ENCODE data around the gene TSC1.
"Not testable (repeated sequence)": the region's sequence is repeated elsewhere in the genome, so short reads cannot be mapped to it uniquely, and the experiment has no call there.

Gene TSC1

DNA sequence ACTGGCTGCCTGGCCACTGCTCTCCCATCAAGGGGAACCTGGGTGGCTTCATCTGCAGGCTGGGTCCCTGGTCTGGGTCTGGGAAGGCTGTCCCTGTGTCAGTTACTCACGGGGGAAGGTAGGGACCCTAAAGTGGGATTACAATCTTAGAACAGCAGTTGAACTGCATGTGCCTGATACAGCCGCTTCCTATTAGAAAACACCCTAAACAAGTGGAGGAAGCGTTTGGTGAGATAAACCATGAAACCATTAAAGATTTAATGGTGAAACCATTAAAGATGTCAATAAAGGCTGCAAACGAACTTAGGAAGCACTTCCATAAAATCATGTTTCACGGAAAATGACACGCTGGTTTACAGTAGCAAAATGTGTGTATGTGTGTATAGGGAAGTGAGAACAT is 31.5 kb upstream of the TSC1 start:
- no peak for DNase-seq

GRCh38 chr9:132973713-132974112 is 29.3 kb upstream of the TSC1 start:
- no peak for DNase-seq

- no peak for DNase-seq
Observed at GRCh38 chr9:132973166-132973565, 28.8 kb upstream of the TSC1 start.

- no peak for DNase-seq
Observed at GRCh38 chr9:132970324-132971062, 26.1 kb upstream of the TSC1 start.

- no peak for DNase-seq
Observed at GRCh38 chr9:132969783-132970182, 25.4 kb upstream of the TSC1 start.

DNA sequence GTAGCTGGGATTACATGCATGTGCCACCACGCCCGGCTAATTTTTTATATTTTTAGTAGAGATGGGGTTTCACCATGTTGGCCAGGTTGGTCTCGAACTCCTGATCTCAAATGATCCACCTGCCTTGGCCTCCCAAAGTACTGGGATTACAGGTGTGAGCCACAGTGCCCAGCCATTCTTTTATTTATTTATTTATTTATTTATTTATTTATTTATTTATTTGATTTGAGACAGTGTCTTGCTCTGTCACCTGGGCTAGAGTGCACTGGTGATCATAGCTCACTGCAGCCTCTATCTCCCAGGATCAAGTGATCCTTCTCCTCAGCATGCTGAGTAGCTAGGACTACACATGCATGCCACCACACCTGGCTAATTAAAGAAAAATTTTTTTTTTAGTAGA is 23.5 kb upstream of the TSC1 start:
- not testable (repeated sequence) for DNase-seq

GRCh38 chr9:132965478-132965877 is 21.1 kb upstream of the TSC1 start:
- no peak for DNase-seq

GRCh38 chr9:132961002-132961401 is 16.6 kb upstream of the TSC1 start:
- no peak for DNase-seq

GRCh38 chr9:132957805-132958204 is 13.4 kb upstream of the TSC1 start:
- DNase-seq: no peak

DNA sequence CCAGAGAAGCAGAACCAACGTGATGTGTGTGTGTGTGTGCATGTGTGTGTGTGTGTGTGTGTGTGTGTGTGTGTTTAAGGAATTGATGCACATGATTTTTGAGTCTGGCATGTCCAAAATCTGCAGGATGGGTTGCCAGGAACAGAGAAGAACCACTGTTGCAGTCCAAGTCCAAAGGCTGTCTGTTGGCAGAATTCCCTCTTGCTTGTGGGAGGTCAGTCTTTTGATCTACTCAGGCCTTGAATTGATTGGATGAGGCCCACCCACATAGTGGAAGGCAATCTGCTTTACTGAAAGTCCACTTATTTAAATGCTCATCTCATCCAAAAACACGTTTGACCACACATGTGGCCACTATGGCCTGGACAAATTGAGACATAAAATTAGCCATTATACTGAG is 11.4 kb upstream of the TSC1 start:
- no peak for DNase-seq

DNA sequence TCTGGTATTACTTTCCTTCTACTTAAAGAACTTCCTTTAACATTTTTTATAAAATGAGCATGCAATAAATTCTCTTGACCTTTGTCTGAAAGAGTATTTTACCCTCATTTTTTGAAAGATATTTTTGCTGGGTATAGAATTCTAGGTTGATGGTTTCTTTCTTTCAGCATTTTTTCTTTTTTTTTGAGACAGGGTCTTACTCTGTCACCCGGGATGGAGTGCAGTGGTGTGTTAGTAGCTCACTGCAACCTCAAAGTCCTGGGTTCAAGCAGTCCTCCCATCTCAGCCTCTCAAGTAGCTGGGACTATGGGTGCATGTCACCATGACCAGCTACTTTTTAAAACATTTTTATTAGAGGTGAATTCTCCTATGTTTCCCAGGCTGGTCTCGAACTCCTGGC is 10.7 kb upstream of the TSC1 start:
- DNase-seq: no peak

GRCh38 chr9:132949709-132950108 is 5.3 kb upstream of the TSC1 start:
- no peak for DNase-seq

GRCh38 chr9:132948482-132949050 is 4.2 kb upstream of the TSC1 start:
- DNase-seq: no peak

DNA sequence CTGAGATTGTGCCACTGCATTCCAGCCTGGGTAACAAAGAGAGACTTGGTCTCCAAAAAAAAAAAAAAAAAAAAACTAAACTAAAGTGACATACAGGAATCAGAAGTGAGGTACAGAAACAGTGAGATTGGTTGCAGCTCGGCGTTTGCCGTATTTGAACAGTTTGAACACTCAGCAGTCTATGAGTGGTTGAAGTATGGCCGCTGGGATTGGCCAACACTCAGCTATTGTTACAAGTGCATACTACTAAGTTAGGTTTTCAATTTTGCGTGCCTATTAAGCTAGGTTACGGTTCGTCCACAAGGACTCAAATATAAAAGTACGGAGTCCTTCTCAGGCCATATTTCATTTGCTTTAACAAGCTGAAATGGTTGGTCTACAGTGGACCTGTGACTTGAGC is 3.3 kb upstream of the TSC1 start:
- no peak for DNase-seq

DNA sequence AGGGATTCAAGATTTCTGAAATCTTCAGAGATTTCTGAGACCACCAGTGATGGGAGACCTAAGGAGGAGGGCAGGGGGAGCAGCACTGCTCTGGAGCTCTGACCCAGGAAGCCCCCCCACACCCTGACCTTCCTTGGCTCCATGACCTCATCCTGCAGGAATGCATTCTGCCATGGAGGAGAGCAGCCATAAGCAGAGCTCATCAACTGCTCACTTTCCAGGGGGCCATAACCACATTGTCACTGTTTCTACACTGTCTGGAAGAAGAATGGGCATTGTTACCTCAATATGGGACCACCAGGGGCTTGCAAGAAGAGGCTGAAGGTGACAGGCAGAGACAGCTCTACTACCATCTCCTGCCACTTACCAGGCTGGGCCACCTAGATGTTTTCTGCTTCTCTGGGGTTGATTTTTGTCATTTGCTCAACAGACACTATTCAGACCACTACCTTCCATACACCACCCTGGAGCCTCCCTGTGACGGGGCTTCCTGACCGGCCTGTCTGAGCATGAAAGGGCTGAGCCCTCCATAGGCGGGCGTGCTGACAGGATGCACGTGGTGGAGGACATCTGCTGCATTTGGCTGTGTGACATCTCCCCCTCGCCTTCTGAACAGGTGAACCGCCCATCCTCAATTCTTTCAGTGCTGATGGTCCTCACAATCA is 2.3 kb upstream of the TSC1 start:
- no peak for DNase-seq

DNA sequence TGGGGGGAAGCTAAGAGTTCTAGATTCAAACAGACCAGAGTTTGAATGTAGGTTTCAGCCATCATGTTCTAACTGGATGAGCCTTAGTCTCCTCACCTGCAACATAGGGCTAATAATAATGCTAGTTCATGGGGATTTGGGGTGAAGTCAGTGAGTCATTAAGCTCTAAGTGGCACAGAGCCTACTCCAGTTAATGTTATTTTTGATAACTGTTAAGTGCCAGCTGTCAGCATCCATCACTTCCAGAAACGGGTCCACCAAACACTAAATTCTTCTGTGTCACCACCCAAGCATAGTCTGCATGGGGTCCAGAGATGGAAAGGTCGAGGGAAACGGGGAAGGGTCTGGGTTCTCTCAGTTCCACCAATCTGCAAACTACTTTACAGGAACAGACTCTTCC is 1.8 kb upstream of the TSC1 start:
- no peak for DNase-seq

DNA sequence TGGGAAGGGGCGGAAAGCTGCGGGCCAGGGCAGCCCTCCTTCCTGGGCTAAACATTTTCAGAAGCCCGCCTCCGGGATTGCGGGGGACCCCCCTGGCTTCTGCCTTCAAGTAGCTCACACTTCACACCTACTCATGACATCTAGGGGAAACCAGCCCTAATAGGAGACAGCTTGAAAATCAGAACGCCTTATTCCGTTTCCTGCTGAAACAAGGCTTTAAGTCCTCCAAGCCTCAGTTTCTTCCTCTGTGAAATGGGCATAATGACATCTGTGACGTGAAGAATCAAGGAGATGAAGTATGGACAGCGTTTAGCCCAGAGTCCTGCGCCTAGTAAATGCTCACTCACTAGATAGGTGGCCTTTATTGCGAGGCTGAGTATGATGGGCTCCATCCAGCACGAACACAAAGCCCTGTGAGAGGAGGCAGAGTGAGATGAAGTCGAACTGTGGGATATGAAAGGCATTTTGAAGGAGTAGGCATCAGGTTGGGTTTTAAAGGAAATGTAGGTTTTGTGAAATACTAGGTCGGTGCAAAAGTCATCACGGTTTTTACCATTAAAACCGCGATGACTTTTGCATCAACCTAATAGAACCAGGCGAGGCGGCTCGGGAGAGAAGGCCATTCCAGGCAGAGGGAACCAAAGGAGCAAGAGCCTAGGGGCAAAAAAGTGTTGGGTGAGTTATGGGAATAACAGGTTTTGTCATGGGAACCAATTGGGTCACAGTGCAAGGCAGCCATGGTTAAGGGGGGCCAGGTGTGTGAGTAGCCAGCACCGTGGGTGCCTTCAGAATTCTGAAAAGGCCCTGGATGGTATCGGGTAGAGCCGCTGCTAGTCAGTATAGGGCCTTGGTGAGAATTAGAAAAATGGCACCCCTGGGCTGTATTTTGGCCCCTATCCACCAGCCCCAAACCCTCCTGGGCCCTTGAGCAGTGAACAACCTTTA is 1.0 kb upstream of the TSC1 start:
- DNase-seq: no peak

DNA sequence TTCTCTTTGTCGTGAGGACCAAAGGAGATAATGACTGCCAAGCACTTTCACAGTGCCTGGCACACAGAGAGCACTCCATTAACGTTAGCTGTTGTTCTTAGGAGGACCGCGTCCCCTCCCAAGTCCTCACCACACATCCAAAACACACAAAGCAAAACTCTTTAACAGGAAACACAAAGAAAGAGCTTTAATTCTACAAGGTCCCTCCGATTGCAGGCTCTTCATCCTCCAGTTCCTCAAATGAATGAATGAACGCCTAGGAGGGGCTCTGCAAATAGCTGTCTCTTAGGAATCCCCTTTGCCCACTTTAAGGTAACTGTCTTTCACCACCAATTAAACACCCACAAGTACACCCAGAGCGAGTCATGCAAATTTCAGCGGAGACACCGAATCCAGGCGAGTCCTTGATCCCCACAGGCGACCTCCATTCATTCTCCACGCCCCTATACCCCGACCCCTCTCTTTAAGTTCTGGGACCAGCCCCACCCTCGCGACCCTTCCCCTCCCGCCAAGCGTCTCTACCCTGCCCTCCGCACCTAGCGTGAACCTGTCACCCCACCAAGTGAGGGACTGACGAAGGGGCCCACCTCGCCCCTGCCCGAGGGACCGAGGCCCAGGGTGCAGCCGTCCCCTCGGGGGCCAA is 644 bp downstream of the TSC1 start:
- no peak for DNase-seq

- DNase-seq: no peak
Observed at GRCh38 chr9:132942541-132943182, 1.8 kb downstream of the TSC1 start.

DNA sequence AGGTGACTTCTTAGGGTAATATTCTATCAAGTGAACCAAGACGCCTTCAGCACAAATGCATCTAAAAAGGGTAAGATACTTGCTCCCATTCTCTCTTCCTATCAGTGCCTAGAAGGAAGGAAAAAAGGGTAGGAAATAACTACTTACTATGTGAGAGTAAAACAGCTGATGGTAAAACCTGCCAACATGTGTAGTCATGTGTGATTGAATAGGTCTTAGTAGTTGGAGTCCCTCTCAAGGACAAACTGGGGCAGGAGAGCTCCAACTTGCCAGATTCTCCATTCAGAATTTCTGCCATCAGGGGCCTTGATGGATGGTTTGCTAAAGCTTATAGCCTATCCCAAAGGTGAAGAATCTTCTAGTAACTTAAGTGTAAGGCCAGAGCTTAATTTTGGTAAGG is 5.2 kb downstream of the TSC1 start:
- no peak for DNase-seq

GRCh38 chr9:132937463-132937901 is 6.9 kb downstream of the TSC1 start:
- no peak for DNase-seq

GRCh38 chr9:132935026-132935425 is 9.4 kb downstream of the TSC1 start:
- no peak for DNase-seq

Measured in NCI-H748 treated with DMSO at 0.1 percent for 48 hours (cell line).